ENCODE data around the gene SMU1. TPM values are rescaled to one million over a fixed set of nuclear protein-coding genes. Genes with fewer than 3 reads are reported as not detected.
A peak's percentile ranks its signal among the peaks of the same experiment; 100 is the strongest.

SMU1 gene
- total and polyA plus RNA-seq, 2 of the 13 experiments (the other 11 are each of a cell fraction or from before 2014, with no cell fraction given) = 12.9 to 36.6 TPM

DNA sequence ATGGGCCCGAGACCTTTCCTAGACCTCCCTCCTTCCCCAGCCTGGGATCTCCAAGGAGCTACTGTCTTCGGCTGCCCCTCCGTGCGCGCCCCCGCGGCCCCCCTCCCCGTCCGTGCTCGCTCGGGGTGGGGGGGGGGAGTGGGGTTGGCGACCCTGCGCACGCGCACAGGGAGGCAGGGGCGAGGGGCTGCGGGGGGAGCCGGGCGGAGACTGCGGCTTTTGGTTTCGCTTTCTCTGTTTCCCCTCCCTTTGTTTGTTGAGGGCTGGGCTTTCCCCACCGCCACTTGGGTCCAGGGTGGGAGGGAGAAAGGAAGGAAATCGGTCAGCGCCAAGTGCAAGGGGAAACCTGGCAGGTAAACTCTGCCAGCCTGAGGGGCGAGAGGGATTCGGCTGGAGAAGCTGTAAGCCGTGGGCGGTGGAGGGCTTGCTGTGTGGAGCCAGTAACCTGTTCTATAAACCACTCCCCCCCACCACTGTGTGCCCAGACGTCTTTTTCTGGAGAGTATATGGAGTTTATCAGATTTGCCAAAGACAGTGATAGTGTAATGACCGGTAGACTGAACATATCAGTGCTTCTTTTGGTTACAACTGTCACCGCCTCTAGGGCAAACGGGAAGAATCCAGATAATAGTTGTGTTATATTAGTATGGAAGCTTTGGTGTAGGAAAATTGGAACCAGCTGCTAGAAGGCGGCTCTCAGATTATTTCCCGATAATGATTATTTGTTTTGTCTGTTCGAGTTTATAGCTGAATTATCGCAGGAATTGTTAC is 50.7 kb downstream of the SMU1 start (continued):
- TF ChIP-seq EP300 (IDR thresholded peaks at IDR 0.05; ENCODE audit: low read depth in 2 of 2, low read length in 2 of 2) (no peak), EP300 (CRISPR knock-in tag; IDR thresholded peaks at IDR 0.05; ENCODE audit: borderline replicate concordance) (no peak), ZNF350 (CRISPR knock-in tag; IDR thresholded peaks at IDR 0.05; ENCODE audit: borderline replicate concordance, low read depth) (0 out of 2 replicates have a peak, but pooled peaks have one; percentile 16), REL (CRISPR knock-in tag; conservative IDR thresholded peaks at IDR 0.05) (no peak), ZNF256 (CRISPR knock-in tag; conservative IDR thresholded peaks at IDR 0.05) (no peak), ZNF225 (CRISPR knock-in tag; IDR thresholded peaks at IDR 0.05) (no peak; the same call in 1 of the 2 replicates), THAP11 (CRISPR knock-in tag; IDR thresholded peaks at IDR 0.05) (no peak), KDM5A (IDR thresholded peaks at IDR 0.05; ENCODE audit: borderline replicate concordance, low read length) (0 out of 2 replicates have a peak, but pooled peaks have one; percentile 14), ZNF282 (IDR thresholded peaks at IDR 0.05; ENCODE audit: partially characterized antibody) (no peak), HNRNPH1 (optimal IDR thresholded peaks at IDR 0.05; ENCODE audit: low read depth, low read length) (no peak), ZKSCAN8 (CRISPR knock-in tag; IDR thresholded peaks at IDR 0.05; ENCODE audit: borderline replicate concordance) (no peak)
- TF ChIP-seq, protein P1, sequence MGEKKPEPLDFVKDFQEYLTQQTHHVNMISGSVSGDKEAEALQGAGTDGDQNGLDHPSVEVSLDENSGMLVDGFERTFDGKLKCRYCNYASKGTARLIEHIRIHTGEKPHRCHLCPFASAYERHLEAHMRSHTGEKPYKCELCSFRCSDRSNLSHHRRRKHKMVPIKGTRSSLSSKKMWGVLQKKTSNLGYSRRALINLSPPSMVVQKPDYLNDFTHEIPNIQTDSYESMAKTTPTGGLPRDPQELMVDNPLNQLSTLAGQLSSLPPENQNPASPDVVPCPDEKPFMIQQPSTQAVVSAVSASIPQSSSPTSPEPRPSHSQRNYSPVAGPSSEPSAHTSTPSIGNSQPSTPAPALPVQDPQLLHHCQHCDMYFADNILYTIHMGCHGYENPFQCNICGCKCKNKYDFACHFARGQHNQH (CRISPR knock-in tag; IDR thresholded peaks at IDR 0.05) = no peak
- TF ChIP-seq, protein P2, sequence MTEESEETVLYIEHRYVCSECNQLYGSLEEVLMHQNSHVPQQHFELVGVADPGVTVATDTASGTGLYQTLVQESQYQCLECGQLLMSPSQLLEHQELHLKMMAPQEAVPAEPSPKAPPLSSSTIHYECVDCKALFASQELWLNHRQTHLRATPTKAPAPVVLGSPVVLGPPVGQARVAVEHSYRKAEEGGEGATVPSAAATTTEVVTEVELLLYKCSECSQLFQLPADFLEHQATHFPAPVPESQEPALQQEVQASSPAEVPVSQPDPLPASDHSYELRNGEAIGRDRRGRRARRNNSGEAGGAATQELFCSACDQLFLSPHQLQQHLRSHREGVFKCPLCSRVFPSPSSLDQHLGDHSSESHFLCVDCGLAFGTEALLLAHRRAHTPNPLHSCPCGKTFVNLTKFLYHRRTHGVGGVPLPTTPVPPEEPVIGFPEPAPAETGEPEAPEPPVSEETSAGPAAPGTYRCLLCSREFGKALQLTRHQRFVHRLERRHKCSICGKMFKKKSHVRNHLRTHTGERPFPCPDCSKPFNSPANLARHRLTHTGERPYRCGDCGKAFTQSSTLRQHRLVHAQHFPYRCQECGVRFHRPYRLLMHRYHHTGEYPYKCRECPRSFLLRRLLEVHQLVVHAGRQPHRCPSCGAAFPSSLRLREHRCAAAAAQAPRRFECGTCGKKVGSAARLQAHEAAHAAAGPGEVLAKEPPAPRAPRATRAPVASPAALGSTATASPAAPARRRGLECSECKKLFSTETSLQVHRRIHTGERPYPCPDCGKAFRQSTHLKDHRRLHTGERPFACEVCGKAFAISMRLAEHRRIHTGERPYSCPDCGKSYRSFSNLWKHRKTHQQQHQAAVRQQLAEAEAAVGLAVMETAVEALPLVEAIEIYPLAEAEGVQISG (CRISPR knock-in tag; IDR thresholded peaks at IDR 0.05) = no peak
- TF ChIP-seq, protein P3, sequence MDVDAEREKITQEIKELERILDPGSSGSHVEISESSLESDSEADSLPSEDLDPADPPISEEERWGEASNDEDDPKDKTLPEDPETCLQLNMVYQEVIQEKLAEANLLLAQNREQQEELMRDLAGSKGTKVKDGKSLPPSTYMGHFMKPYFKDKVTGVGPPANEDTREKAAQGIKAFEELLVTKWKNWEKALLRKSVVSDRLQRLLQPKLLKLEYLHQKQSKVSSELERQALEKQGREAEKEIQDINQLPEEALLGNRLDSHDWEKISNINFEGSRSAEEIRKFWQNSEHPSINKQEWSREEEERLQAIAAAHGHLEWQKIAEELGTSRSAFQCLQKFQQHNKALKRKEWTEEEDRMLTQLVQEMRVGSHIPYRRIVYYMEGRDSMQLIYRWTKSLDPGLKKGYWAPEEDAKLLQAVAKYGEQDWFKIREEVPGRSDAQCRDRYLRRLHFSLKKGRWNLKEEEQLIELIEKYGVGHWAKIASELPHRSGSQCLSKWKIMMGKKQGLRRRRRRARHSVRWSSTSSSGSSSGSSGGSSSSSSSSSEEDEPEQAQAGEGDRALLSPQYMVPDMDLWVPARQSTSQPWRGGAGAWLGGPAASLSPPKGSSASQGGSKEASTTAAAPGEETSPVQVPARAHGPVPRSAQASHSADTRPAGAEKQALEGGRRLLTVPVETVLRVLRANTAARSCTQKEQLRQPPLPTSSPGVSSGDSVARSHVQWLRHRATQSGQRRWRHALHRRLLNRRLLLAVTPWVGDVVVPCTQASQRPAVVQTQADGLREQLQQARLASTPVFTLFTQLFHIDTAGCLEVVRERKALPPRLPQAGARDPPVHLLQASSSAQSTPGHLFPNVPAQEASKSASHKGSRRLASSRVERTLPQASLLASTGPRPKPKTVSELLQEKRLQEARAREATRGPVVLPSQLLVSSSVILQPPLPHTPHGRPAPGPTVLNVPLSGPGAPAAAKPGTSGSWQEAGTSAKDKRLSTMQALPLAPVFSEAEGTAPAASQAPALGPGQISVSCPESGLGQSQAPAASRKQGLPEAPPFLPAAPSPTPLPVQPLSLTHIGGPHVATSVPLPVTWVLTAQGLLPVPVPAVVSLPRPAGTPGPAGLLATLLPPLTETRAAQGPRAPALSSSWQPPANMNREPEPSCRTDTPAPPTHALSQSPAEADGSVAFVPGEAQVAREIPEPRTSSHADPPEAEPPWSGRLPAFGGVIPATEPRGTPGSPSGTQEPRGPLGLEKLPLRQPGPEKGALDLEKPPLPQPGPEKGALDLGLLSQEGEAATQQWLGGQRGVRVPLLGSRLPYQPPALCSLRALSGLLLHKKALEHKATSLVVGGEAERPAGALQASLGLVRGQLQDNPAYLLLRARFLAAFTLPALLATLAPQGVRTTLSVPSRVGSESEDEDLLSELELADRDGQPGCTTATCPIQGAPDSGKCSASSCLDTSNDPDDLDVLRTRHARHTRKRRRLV (CRISPR knock-in tag; IDR thresholded peaks at IDR 0.05) = 0 out of 2 replicates have a peak, but pooled peaks have one; percentile 13
- TF ChIP-seq, protein P4, sequence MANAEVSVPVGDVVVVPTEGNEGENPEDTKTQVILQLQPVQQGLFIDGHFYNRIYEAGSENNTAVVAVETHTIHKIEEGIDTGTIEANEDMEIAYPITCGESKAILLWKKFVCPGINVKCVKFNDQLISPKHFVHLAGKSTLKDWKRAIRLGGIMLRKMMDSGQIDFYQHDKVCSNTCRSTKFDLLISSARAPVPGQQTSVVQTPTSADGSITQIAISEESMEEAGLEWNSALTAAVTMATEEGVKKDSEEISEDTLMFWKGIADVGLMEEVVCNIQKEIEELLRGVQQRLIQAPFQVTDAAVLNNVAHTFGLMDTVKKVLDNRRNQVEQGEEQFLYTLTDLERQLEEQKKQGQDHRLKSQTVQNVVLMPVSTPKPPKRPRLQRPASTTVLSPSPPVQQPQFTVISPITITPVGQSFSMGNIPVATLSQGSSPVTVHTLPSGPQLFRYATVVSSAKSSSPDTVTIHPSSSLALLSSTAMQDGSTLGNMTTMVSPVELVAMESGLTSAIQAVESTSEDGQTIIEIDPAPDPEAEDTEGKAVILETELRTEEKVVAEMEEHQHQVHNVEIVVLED (CRISPR knock-in tag; IDR thresholded peaks at IDR 0.05; ENCODE audit: borderline replicate concordance) = no peak; the same call in 1 of the 2 replicates
